B cell (primary cell): ENCODE data around the gene SNCB. TPM values are rescaled to one million over a fixed set of nuclear protein-coding genes. Genes with fewer than 3 reads are reported as not detected.

Source experiments
- ATAC-seq: fragments of 200-7000 bp; cut with Tn5 transposase; one replicate; pipeline ENCODE4 v1.10.0; 2021; ENCODE audit warnings: low read depth, mild to moderate bottlenecking, moderate number of reproducible peaks, moderate library complexity
- CTCF ChIA-PET: fragments of 350-600 bp; sonication (Branson Sonifier 250); formaldehyde crosslinking; loops from one replicate; lab custom pipeline; 2021; ENCODE audit warnings: antibody characterized with exemption, inconsistent platforms; lab: Charles Lee
- POLR2A ChIA-PET: fragments of 350-600 bp; sonication (Branson Sonifier 250); formaldehyde crosslinking; loops from one replicate; lab custom pipeline; 2021; ENCODE audit warnings: antibody characterized with exemption; lab: Charles Lee
- DNase-seq: peaks from one replicate; pipeline ENCODE4 v3.0.0; 2013
- H2AFZ ChIP-seq: 2 replicates; pipeline ENCODE4 v1.6.1; 2012; ENCODE audit warnings: mild to moderate bottlenecking, low read depth, low read length; ENCODE audit not compliant: insufficient read depth, poor library complexity, severe bottlenecking
- H3K27ac ChIP-seq, 2 donors: 1 replicate in 1 of 2; 2 replicates in 1 of 2; pipeline ENCODE4 v1.5.1; 2012 to 2013; ENCODE audit warnings: low read length in 2 of 2, mild to moderate bottlenecking in 2 of 2, moderate library complexity in 1 of 2
- H3K27me3 ChIP-seq, 4 experiments: fragments of 200-600 bp in 1 of 4; sonication (generic) in 1 of 4; replicated peaks in 1 of 4; 1 replicate in 2 of 4; 2 replicates in 2 of 4; pipeline versions ENCODE4 v1.6.1 to v1.7.0; 2013 to 2016; ENCODE audit warnings: low read length in 3 of 4, mild to moderate bottlenecking in 2 of 4, mixed read lengths in 1 of 4, moderate library complexity in 1 of 4; ENCODE audit not compliant: insufficient read depth in 4 of 4, control insufficient read depth in 3 of 4; ENCODE audit errors: control extremely low read depth in 1 of 4
- H3K36me3 ChIP-seq, 2 experiments: replicated peaks in 1 of 2; 1 replicate in 1 of 2; 2 replicates in 1 of 2; pipeline versions ENCODE4 v1.6.1 to v1.7.1; 2013; ENCODE audit warnings: low read length in 1 of 2; ENCODE audit not compliant: insufficient read depth in 2 of 2, control insufficient read depth in 1 of 2; ENCODE audit errors: control extremely low read depth in 1 of 2, extremely low read depth in 1 of 2
- H3K4me1 ChIP-seq, 2 donors: fragments of 200-600 bp in 1 of 2; sonication (generic) in 1 of 2; 1 replicate in 1 of 2; 2 replicates in 1 of 2; pipeline versions ENCODE4 v1.5.1 to v1.6.1; 2013 to 2017; ENCODE audit warnings: low read length in 2 of 2; ENCODE audit not compliant: control insufficient read depth in 2 of 2, insufficient read depth in 2 of 2
- H3K4me2 ChIP-seq: replicated peaks from 2 replicates; pipeline ENCODE3; 2012; ENCODE audit warnings: mild to moderate bottlenecking, low read depth, low read length; ENCODE audit not compliant: poor library complexity, severe bottlenecking
- H3K4me3 ChIP-seq, 5 experiments: fragments of 200-600 bp in 1 of 5; sonication (generic) in 1 of 5; 1 replicate in 3 of 5; 2 replicates in 2 of 5; pipeline versions ENCODE4 v1.5.1 to v1.7.0; 2011 to 2016; ENCODE audit warnings: low read length in 4 of 5, mild to moderate bottlenecking in 4 of 5, low read depth in 2 of 5, control low read depth in 1 of 5, moderate library complexity in 1 of 5; ENCODE audit not compliant: insufficient read depth in 1 of 5; ENCODE audit errors: control extremely low read depth in 1 of 5, extremely low read depth in 1 of 5
- H3K79me2 ChIP-seq: fragments of 200-600 bp; sonication (generic); one replicate; pipeline ENCODE4 v1.6.0; 2016; ENCODE audit warnings: low read length; ENCODE audit not compliant: control insufficient read depth, insufficient read depth
- H3K9ac ChIP-seq: fragments of 200-600 bp; sonication (generic); 2 replicates; pipeline ENCODE4 v1.6.1; 2017; ENCODE audit warnings: mild to moderate bottlenecking, low read length, moderate library complexity
- H3K9me3 ChIP-seq, 3 donors: one replicate each; pipeline versions ENCODE4 v1.6.1 to v1.7.1; 2013; ENCODE audit warnings: low read length in 2 of 3; ENCODE audit not compliant: control insufficient read depth in 2 of 3, insufficient read depth in 1 of 3; ENCODE audit errors: control extremely low read depth in 1 of 3
- H4K20me1 ChIP-seq: 2 replicates; pipeline ENCODE4 v1.6.0; 2012; ENCODE audit warnings: mild to moderate bottlenecking, low read length; ENCODE audit not compliant: insufficient read depth, control insufficient read depth, poor library complexity, severe bottlenecking
- H3K27ac Mint-ChIP-seq: one replicate; pipeline ENCODE4 v1.8.0; 2021; ENCODE audit warnings: mixed read lengths
- H3K27me3 Mint-ChIP-seq: one replicate; pipeline ENCODE4 v1.8.0; 2021; ENCODE audit warnings: mixed read lengths
- H3K4me1 Mint-ChIP-seq: one replicate; pipeline ENCODE4 v1.8.0; 2021; ENCODE audit warnings: mixed read lengths
- H3K4me3 Mint-ChIP-seq: one replicate; pipeline ENCODE4 v1.8.0; 2021; ENCODE audit warnings: mixed read lengths
- H3K9me3 Mint-ChIP-seq: one replicate; pipeline ENCODE4 v1.8.0; 2022; ENCODE audit warnings: mixed read lengths; ENCODE audit not compliant: insufficient read depth
- EZH2 ChIP-seq: IDR thresholded peaks from 2 replicates; pipeline ENCODE4 v1.6.1; 2012; ENCODE audit warnings: borderline replicate concordance, low read depth, mild to moderate bottlenecking, moderate library complexity, low read length; ENCODE audit not compliant: insufficient read depth, poor library complexity, severe bottlenecking
- WGBS: methylation state at CpG from one replicate; pipeline ENCODE4 v1.1.5; 2013; ENCODE audit warnings: missing lambda C conversion rate; ENCODE audit not compliant: insufficient coverage; 5-methylcytosine and 5-hydroxymethylcytosine counted together
- intact Hi-C: fragments of 100-400 bp; cut with micrococcal nuclease; formaldehyde crosslinking; loops from one replicate; pipeline ENCODE4 v1.10.0; 2022
- polyA plus RNA-seq: library from polyadenylated mRNA; depleted of rRNA; stranded (reverse); fragments of >200 nt; gene quantifications from 2 replicates; pipeline ENCODE4 v1.2.3, GENCODE V29; 2012
- total RNA-seq, 2 donors: library from RNA; stranded (reverse); fragments of 120-200 nt in 1 of 2; gene quantifications; 1 replicate in 1 of 2; 2 replicates in 1 of 2; pipeline versions ENCODE4 v1.2.3 to v1.2.4, GENCODE V29; 2013 to 2022
- TF ChIP-seq, protein P1 (sequence below): fragments of 200-600 bp; IDR thresholded peaks from one replicate; pipeline ENCODE4 v1.8.0; 2022; ENCODE audit warnings: antibody characterized with exemption, mild to moderate bottlenecking

The SNCB gene
- total and polyA plus RNA-seq, 2 donors (not counting 1 experiment from before 2014, with no cell fraction given), result 0.09 TPM; not detected in 1

DNA sequence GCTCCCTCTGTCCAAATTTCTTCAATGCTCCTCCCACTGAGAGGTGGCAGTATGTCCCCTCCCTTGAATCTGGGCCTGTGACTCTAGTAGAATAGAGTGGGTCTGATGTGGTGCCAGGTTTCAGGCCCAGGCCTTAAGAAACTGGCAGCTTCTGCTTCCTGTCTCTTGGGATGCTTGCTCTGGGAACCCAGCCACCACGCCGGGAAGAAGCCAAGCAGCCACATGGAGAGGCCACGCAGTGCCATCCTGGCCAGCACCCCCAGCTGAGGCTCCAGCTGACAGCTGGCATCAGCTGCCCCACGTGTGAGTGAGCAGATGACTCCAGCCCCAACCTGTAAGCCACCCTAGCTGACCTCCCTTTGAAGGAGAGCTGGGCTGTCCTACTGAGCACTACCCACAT, 9.6 kb upstream of the SNCB start:
- peaks cover 2 to 4% of the 10 kb centered on the region in 2 donors for H3K4me1 ChIP-seq
- Mint-ChIP-seq H3K27me3 (peaks cover 12% of the 10 kb centered on the region), H3K27ac (no peak overlapping the region), H3K9me3 (no peaks in the 10 kb centered on the region), H3K4me1 (peaks cover 4% of the 10 kb centered on the region), H3K4me3 (no peak overlapping the region)
- ATAC-seq (no peak), DNase-seq (no peak)
- H3K9ac ChIP-seq, result no peak overlapping the region
- ChIA-PET POLR2A (no interaction called here), CTCF (no interaction called here)
- H3K79me2 ChIP-seq, result no peaks in the 10 kb centered on the region
- WGBS, result 100% methylated on average over 1 of the region's 4 CpGs
- TF ChIP-seq, protein P1, sequence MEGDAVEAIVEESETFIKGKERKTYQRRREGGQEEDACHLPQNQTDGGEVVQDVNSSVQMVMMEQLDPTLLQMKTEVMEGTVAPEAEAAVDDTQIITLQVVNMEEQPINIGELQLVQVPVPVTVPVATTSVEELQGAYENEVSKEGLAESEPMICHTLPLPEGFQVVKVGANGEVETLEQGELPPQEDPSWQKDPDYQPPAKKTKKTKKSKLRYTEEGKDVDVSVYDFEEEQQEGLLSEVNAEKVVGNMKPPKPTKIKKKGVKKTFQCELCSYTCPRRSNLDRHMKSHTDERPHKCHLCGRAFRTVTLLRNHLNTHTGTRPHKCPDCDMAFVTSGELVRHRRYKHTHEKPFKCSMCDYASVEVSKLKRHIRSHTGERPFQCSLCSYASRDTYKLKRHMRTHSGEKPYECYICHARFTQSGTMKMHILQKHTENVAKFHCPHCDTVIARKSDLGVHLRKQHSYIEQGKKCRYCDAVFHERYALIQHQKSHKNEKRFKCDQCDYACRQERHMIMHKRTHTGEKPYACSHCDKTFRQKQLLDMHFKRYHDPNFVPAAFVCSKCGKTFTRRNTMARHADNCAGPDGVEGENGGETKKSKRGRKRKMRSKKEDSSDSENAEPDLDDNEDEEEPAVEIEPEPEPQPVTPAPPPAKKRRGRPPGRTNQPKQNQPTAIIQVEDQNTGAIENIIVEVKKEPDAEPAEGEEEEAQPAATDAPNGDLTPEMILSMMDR, result no peak
- peaks cover 0 to 12% (median 0%) of the 10 kb centered on the region in 3 donors for H3K9me3 ChIP-seq
- H3K27ac ChIP-seq, result no peak overlapping the region
- no peaks in the 10 kb centered on the region for H4K20me1 ChIP-seq
- no peaks in the 10 kb centered on the region for H3K36me3 ChIP-seq
- intact Hi-C loops, result no loop called here
- peaks cover 0 to 24% (median 2%) of the 10 kb centered on the region in 4 experiments for H3K27me3 ChIP-seq
- H2AFZ ChIP-seq, result no peak overlapping the region
- no peak overlapping the region for H3K4me2 ChIP-seq
- H3K4me3 ChIP-seq, result no peak overlapping the region

DNA sequence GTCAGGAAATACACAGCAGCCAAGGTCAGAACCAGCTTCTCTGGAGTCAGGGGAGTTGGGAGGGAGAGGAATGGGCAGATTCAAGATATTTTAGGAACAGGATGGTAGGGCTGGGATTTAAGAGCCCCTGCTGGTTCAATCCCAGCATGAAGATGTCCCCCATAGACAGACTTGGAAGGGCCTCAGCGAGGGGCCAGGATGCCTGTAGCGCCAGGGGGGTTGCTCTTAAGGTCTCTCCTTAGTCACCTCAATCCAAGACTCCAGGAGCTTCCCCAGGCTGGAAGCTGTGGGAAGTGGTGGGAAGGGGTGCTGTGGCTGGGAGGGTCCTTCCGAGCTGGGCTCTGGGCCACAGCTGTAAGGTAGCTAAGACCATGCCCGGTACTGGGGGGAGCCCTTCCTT, 8.9 kb upstream of the SNCB start:
- H3K4me2 ChIP-seq, result no peak overlapping the region
- H3K4me1 Mint-ChIP-seq, result peaks cover 8% of the 10 kb centered on the region
- ChIA-PET POLR2A (interaction anchor here (0.5 kb wide), 1 partner anchor 102 kb away, joined by 9 read pairs; no protein-coding TSS in a partner anchor), CTCF (interaction anchor here (1.1 kb wide), 1 partner anchor 21 kb away, joined by 3 read pairs; no protein-coding TSS in a partner anchor)
- H3K4me3 Mint-ChIP-seq, result no peak overlapping the region
- H3K9me3 Mint-ChIP-seq, result no peaks in the 10 kb centered on the region
- no peak overlapping the region for H2AFZ ChIP-seq
- no peak overlapping the region for H3K27ac Mint-ChIP-seq
- peaks cover 8 to 12% of the 10 kb centered on the region in 2 donors for H3K4me1 ChIP-seq
- peaks cover 12% of the 10 kb centered on the region for H3K27me3 Mint-ChIP-seq
- H3K9me3 ChIP-seq, result peaks cover 0 to 13% (median 0%) of the 10 kb centered on the region in 3 donors
- peaks cover 0 to 24% (median 2%) of the 10 kb centered on the region in 4 experiments for H3K27me3 ChIP-seq
- WGBS, result 90% methylated on average over 3 of the region's 4 CpGs
- H3K79me2 ChIP-seq, result no peaks in the 10 kb centered on the region
- intact Hi-C loops, result no loop called here
- no peak overlapping the region for H3K9ac ChIP-seq
- DNase-seq (no peak), ATAC-seq (no peak)
- no peak overlapping the region for H3K27ac ChIP-seq
- no peaks in the 10 kb centered on the region for H4K20me1 ChIP-seq
- TF ChIP-seq, protein P1, result no peak
- no peak for TF ChIP-seq EZH2
- no peak overlapping the region for H3K4me3 ChIP-seq
- no peaks in the 10 kb centered on the region for H3K36me3 ChIP-seq
